ENCODE measurements around the gene MDGA2. TPM values are rescaled to one million over a fixed set of nuclear protein-coding genes. Genes with fewer than 3 reads are reported as not detected.

Gene MDGA2
- total RNA-seq, 1 experiment from 2014 or later: not detected

GRCh38 chr14:46861753-46862152, 813.7 kb downstream of the MDGA2 start:
- H3K27me3 Mint-ChIP-seq (ENCODE audit: insufficient read depth, unreplicated experiment): no peaks in the 10 kb centered on the region
- Histone ChIP-seq H3K36me3 (ENCODE audit: control insufficient read depth, insufficient read depth, low read length) (no peaks in the 10 kb centered on the region), H3K9me3 (no peaks in the 10 kb centered on the region), H3K27me3 (replicated peaks; ENCODE audit: control insufficient read depth, insufficient read depth, low read length) (no peaks in the 10 kb centered on the region), H3K4me3 (ENCODE audit: low read depth, low read length) (no peak overlapping the region), H3K4me1 (no peaks in the 10 kb centered on the region)
- H3K27ac Mint-ChIP-seq (ENCODE audit: unreplicated experiment): no peak overlapping the region
- no peak for TF ChIP-seq CTCF (IDR thresholded peaks at IDR 0.05; ENCODE audit: insufficient read depth in 1 of 2, low read depth in 1 of 2, low read length in 1 of 2, severe bottlenecking in 1 of 2, unreplicated experiment in 1 of 2)
- DNase-seq: no peak
- no peaks in the 10 kb centered on the region for H3K9me3 Mint-ChIP-seq (ENCODE audit: unreplicated experiment)
- intact Hi-C loops (cut with micrococcal nuclease; ENCODE audit: unreplicated experiment): no loop called here
- no TSS peak for BruUV-seq (replicated peaks)
- H3K4me1 Mint-ChIP-seq (ENCODE audit: low read depth, unreplicated experiment): no peaks in the 10 kb centered on the region
- H3K4me3 Mint-ChIP-seq (ENCODE audit: unreplicated experiment): no peak overlapping the region
- POLR2A ChIA-PET: no interaction called here
- no peaks in the 10 kb centered on the region for H3K36me3 Mint-ChIP-seq (ENCODE audit: insufficient read depth, unreplicated experiment)
- CTCF ChIA-PET: no interaction called here

GRCh38 chr14:46840944-46841720, 834.3 kb downstream of the MDGA2 start:
- Mint-ChIP-seq H3K27me3 (ENCODE audit: insufficient read depth, unreplicated experiment) (no peaks in the 10 kb centered on the region), H3K36me3 (ENCODE audit: insufficient read depth, unreplicated experiment) (no peaks in the 10 kb centered on the region), H3K4me1 (ENCODE audit: low read depth, unreplicated experiment) (no peaks in the 10 kb centered on the region), H3K27ac (ENCODE audit: unreplicated experiment) (no peak overlapping the region), H3K9me3 (ENCODE audit: unreplicated experiment) (no peaks in the 10 kb centered on the region), H3K4me3 (ENCODE audit: unreplicated experiment) (no peak overlapping the region)
- no peak for TF ChIP-seq CTCF (IDR thresholded peaks at IDR 0.05; ENCODE audit: insufficient read depth in 1 of 2, low read depth in 1 of 2, low read length in 1 of 2, severe bottlenecking in 1 of 2, unreplicated experiment in 1 of 2)
- intact Hi-C loops (cut with micrococcal nuclease; ENCODE audit: unreplicated experiment): no loop called here
- H3K36me3 ChIP-seq (ENCODE audit: control insufficient read depth, insufficient read depth, low read length): no peaks in the 10 kb centered on the region
- ChIA-PET CTCF (no interaction called here), POLR2A (interaction anchor here (0.7 kb wide), 1 partner anchor 1994 kb away, joined by 7 read pairs; no protein-coding TSS in a partner anchor)
- no peak for DNase-seq
- H3K9me3 ChIP-seq: no peaks in the 10 kb centered on the region
- no TSS peak for BruUV-seq (replicated peaks)
- H3K4me1 ChIP-seq: no peaks in the 10 kb centered on the region
- H3K4me3 ChIP-seq (ENCODE audit: low read depth, low read length): no peak overlapping the region
- H3K27me3 ChIP-seq (replicated peaks; ENCODE audit: control insufficient read depth, insufficient read depth, low read length): no peaks in the 10 kb centered on the region

GRCh38 chr14:46820291-46820690, 855.1 kb downstream of the MDGA2 start:
- Mint-ChIP-seq H3K27ac (ENCODE audit: unreplicated experiment) (no peak overlapping the region), H3K4me1 (ENCODE audit: low read depth, unreplicated experiment) (no peaks in the 10 kb centered on the region), H3K27me3 (ENCODE audit: insufficient read depth, unreplicated experiment) (no peaks in the 10 kb centered on the region), H3K4me3 (ENCODE audit: unreplicated experiment) (no peak overlapping the region), H3K9me3 (ENCODE audit: unreplicated experiment) (no peaks in the 10 kb centered on the region), H3K36me3 (ENCODE audit: insufficient read depth, unreplicated experiment) (no peaks in the 10 kb centered on the region)
- intact Hi-C loops (cut with micrococcal nuclease; ENCODE audit: unreplicated experiment): no loop called here
- BruUV-seq (replicated peaks): no TSS peak
- Histone ChIP-seq H3K4me1 (no peaks in the 10 kb centered on the region), H3K36me3 (ENCODE audit: control insufficient read depth, insufficient read depth, low read length) (no peaks in the 10 kb centered on the region), H3K9me3 (no peaks in the 10 kb centered on the region), H3K27me3 (replicated peaks; ENCODE audit: control insufficient read depth, insufficient read depth, low read length) (no peaks in the 10 kb centered on the region), H3K4me3 (ENCODE audit: low read depth, low read length) (no peak overlapping the region)
- ChIA-PET POLR2A (no interaction called here), CTCF (no interaction called here)
- no peak for DNase-seq
- TF ChIP-seq CTCF (IDR thresholded peaks at IDR 0.05; ENCODE audit: insufficient read depth in 1 of 2, low read depth in 1 of 2, low read length in 1 of 2, severe bottlenecking in 1 of 2, unreplicated experiment in 1 of 2): no peak

All from Caco-2 (cell line).